GM10266 (cell line): ENCODE results near the gene BNC1.
"Not testable (repeated sequence)": the region's sequence is repeated elsewhere in the genome, so short reads cannot be mapped to it uniquely, and the experiment has no call there.

Source experiments
- DNase-seq: peaks from one replicate; pipeline ENCODE4 v3.0.0; 2012; ENCODE audit errors: extremely low spot score
- CTCF ChIP-seq: IDR thresholded peaks from 2 replicates; pipeline ENCODE4 v1.5.1; 2012; ENCODE audit warnings: mild to moderate bottlenecking, low read depth; ENCODE audit not compliant: control insufficient read depth, insufficient read depth; ENCODE audit errors: missing control alignments

Gene BNC1

GRCh38 chr15:83278191-83278590, 6.3 kb downstream of the BNC1 start:
- DNase-seq, result no peak
- TF ChIP-seq CTCF, result no peak

- TF ChIP-seq CTCF, result no peak
- no peak for DNase-seq
Measured at GRCh38 chr15:83276661-83277060, 7.8 kb downstream of the BNC1 start.

DNA sequence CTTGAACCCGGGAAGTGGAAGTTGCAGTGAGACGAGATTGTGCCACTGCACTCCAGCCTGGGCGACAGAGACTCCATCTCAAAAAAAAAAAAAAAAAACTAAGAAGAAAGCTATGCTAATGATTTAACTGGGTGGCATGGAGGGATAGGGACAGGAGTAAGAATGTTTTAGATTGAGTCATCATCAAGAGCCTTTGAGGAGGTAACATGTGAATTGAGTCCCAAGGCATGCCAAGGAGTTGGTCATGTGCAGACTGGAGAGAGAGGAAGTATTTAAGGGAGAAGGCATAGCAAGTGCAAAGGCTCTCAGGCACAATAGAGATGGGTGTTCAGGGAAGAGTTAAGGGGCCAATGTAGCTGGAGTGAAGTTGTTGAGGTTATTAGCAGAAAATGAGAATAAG, 9.1 kb downstream of the BNC1 start:
- no peak for TF ChIP-seq CTCF
- DNase-seq, result no peak

DNA sequence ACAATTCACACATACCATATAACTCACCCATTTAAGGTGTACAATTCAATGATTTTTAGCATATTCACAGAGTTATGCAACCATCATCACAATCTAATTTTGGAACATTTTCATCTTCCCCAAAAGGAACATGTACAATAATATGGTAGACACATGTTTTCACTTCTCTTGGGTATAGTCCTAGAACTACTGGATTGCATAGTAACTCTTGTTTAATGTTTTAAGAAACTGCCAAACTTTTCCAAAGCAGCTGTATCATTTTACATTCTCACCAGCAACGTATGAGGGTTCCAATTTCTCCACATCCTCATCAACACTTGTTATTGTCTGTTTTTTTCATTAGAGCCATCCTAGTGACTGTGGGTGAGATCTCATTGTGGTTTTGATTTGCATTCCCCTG, 14.3 kb downstream of the BNC1 start:
- no peak for TF ChIP-seq CTCF
- no peak for DNase-seq

DNA sequence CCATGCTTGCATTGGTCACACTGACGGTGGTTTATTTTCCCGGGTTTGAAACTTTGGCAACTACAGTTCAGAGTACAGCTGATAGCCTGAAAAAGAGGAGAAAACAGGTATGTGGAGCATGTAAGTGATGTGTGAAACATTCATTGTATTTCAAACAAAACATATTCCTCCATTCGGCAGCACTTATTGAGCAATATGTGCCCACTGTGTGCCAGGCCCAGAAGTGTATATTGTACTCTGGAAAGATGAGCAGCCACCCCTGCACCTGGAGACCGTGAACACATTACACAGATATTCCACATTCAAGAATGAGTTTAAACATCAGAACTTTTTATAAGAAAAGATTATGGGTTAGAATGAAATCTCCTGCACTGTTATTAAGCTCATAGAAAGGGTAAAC, 16.3 kb downstream of the BNC1 start:
- no peak for DNase-seq
- TF ChIP-seq CTCF, result no peak

DNA sequence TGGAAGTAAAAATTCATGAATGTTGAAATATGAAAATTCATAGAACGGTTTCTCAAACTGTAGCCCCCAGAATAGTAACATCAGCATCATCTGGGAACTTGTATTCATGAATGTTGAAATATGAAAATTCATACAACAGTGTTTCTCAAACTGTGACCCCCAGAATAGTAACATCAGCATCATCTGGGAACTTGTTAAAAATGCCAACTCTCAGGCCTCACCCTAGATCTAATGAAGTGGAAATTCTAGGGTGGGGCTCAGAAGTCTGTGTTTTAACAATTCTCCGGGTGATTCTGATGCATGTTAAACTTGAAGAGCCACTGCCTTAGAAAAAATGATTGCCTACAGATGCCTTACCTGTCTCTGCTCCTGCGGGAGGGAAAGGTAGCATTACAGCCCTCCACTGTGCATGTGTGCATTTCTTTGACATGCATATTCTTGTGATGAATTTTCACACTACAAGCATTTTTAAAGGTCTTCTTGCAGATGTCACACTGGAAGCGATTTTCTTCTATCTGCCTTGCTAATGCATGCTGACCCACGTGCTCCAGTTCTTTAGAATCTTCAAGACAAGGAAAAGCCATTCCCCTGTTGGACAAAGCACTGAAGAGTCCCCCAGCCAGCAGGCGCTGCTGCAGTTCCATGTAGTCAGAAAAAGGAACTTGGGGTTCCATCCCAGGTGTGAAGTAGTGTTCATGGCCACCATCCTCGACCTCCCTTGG, 21.7 kb downstream of the BNC1 start:
- DNase-seq, result no peak

DNA sequence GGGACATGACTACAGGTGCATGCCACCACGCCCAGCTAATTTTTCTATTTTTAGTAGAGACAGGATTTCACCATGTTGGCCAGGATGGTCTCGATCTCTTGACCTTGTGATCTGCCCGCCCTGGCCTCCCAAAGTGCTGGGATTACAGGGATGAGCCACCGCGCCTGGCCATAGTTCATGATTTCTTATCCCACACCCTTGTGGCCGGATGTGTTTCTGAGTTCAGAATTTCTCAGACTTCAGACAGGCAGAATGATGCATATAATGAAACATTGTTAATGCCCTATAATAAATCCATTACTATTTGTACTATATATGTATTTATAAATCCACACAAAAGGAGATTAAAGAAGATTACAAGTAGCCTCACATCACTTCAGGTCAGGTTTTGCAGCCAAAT, 22.3 kb downstream of the BNC1 start:
- not testable (repeated sequence) for DNase-seq

More for the DNA sequence above, 21.7 kb downstream of the BNC1 start:
- no peak for TF ChIP-seq CTCF

GRCh38 chr15:83250781-83251180, 33.7 kb downstream of the BNC1 start:
- no peak for TF ChIP-seq CTCF
- DNase-seq, result no peak
